Neural cell (in vitro differentiated cells): ENCODE measurements around the gene KDM3B. TPM values are rescaled to one million over a fixed set of nuclear protein-coding genes. Genes with fewer than 3 reads are reported as not detected.

Experiments used
- H2AFZ ChIP-seq: fragments of 200-600, 300-800 bp; sonication (generic), shearing (Covaris generic); 2 replicates; pipeline ENCODE4 v1.6.0; 2014; ENCODE audit warnings: low read depth, mild to moderate bottlenecking, antibody characterized with exemption, low read length, moderate library complexity
- H3F3A ChIP-seq: fragments of 200-600 bp; shearing (Covaris generic); 2 replicates; pipeline ENCODE4 v1.6.1; 2016; ENCODE audit warnings: mild to moderate bottlenecking, moderate library complexity, mixed read lengths, antibody characterized with exemption, low read length; ENCODE audit not compliant: insufficient read depth, poor library complexity, severe bottlenecking
- H3K27ac ChIP-seq: fragments of 200-600, 300-800 bp; sonication (generic), shearing (Covaris generic); 2 replicates; pipeline ENCODE4 v1.5.1; 2014; ENCODE audit warnings: mild to moderate bottlenecking, low read length, moderate library complexity
- H3K27me3 ChIP-seq: fragments of 300-800, 200-600 bp; sonication (generic), shearing (Covaris generic); 2 replicates; pipeline ENCODE4 v1.6.0; 2014; ENCODE audit warnings: mild to moderate bottlenecking, low read depth, low read length, moderate library complexity; ENCODE audit not compliant: insufficient read depth
- H3K36me3 ChIP-seq: fragments of 300-800, 200-600 bp; sonication (generic), shearing (Covaris generic); 2 replicates; pipeline ENCODE4 v1.5.1; 2014; ENCODE audit warnings: mild to moderate bottlenecking, antibody characterized with exemption, low read length, moderate library complexity; ENCODE audit not compliant: insufficient read depth
- H3K4me2 ChIP-seq: fragments of 300-800, 200-600 bp; sonication (generic), shearing (Covaris generic); 2 replicates; pipeline ENCODE4 v1.6.0; 2014; ENCODE audit warnings: mild to moderate bottlenecking, low read length
- H3K4me3 ChIP-seq: fragments of 300-800, 200-600 bp; sonication (generic), shearing (Covaris generic); 2 replicates; pipeline ENCODE4 v1.5.1; 2014; ENCODE audit warnings: mild to moderate bottlenecking, low read length, moderate library complexity
- H3K79me2 ChIP-seq: fragments of 200-600 bp; shearing (Covaris generic); replicated peaks from 2 replicates; pipeline ENCODE4 v1.6.0; 2014; ENCODE audit warnings: mild to moderate bottlenecking, low read length, moderate library complexity; ENCODE audit not compliant: insufficient read depth
- H3K9ac ChIP-seq: fragments of 300-800, 200-600 bp; sonication (generic), shearing (Covaris generic); 2 replicates; pipeline ENCODE4 v1.6.1; 2016; ENCODE audit warnings: mild to moderate bottlenecking, low read length, mixed read lengths
- H3K9me2 ChIP-seq: fragments of 200-600 bp; shearing (Covaris generic); 2 replicates; pipeline ENCODE4 v1.6.1; 2016; ENCODE audit warnings: mild to moderate bottlenecking, low read length, mixed read lengths; ENCODE audit not compliant: insufficient read depth
- H3K9me3 ChIP-seq: fragments of 200-600, 300-800 bp; sonication (generic), shearing (Covaris generic); 2 replicates; pipeline ENCODE4 v1.6.1; 2016; ENCODE audit warnings: mild to moderate bottlenecking, mixed run types, low read length, moderate library complexity, mixed read lengths
- H4K20me1 ChIP-seq: fragments of 200-600 bp; shearing (Covaris generic); 2 replicates; pipeline ENCODE4 v1.6.1; 2016; ENCODE audit warnings: mild to moderate bottlenecking, mixed run types; ENCODE audit not compliant: insufficient read depth
- CTCF ChIP-seq: fragments of 450-650 bp; IDR thresholded peaks from 2 replicates; pipeline ENCODE4 v1.5.1; 2014; ENCODE audit warnings: antibody characterized with exemption, mild to moderate bottlenecking, moderate library complexity; ENCODE audit not compliant: poor library complexity, severe bottlenecking
- EP300 ChIP-seq: fragments of 450-650 bp; conservative IDR thresholded peaks from 2 replicates; pipeline ENCODE4 v1.6.1; 2014; ENCODE audit warnings: antibody characterized with exemption, mild to moderate bottlenecking, moderate library complexity; ENCODE audit not compliant: poor library complexity, severe bottlenecking
- EZH2 ChIP-seq: fragments of 200-600, 300-800 bp; shearing (Covaris generic), sonication (generic); IDR thresholded peaks from 2 replicates; pipeline ENCODE4 v1.6.1; 2014; ENCODE audit warnings: antibody characterized with exemption, low read length, borderline replicate concordance, mild to moderate bottlenecking; ENCODE audit not compliant: insufficient read depth, poor library complexity, severe bottlenecking
- RAD21 ChIP-seq: fragments of 450-650 bp; conservative IDR thresholded peaks from 2 replicates; pipeline ENCODE4 v1.6.1; 2014; ENCODE audit warnings: antibody characterized with exemption, mild to moderate bottlenecking, moderate library complexity
- REST ChIP-seq: IDR thresholded peaks from 2 replicates; pipeline ENCODE4 v1.6.1; 2012; ENCODE audit warnings: borderline replicate concordance
- TAF1 ChIP-seq: IDR thresholded peaks from 2 replicates; pipeline ENCODE4 v1.6.1; 2012; ENCODE audit warnings: low read depth
- polyA plus RNA-seq: library from polyadenylated mRNA; depleted of rRNA; stranded (reverse); fragments of >200 nt; gene quantifications from 2 replicates; pipeline ENCODE4 v1.2.3, GENCODE V29; 2014

The KDM3B gene
- polyA plus RNA-seq, 1 donor from 2014 or later: 58.7 TPM

GRCh38 chr5:138450971-138451370, 98.5 kb downstream of the KDM3B start:
- no peaks in the 10 kb centered on the region for H3K9me2 ChIP-seq
- TF ChIP-seq TAF1: no peak
- TF ChIP-seq EZH2: no peak
- H3K27ac ChIP-seq: no peak overlapping the region
- H3K9me3 ChIP-seq: no peaks in the 10 kb centered on the region
- no peaks in the 10 kb centered on the region for H3K79me2 ChIP-seq
- H2AFZ ChIP-seq: no peak overlapping the region
- H3K4me3 ChIP-seq: no peak overlapping the region
- H3K27me3 ChIP-seq: no peaks in the 10 kb centered on the region
- peaks cover 3% of the 10 kb centered on the region for H3F3A ChIP-seq
- H3K4me2 ChIP-seq: no peak overlapping the region
- H3K9ac ChIP-seq: no peak overlapping the region
- H3K36me3 ChIP-seq: no peaks in the 10 kb centered on the region
- no peaks in the 10 kb centered on the region for H4K20me1 ChIP-seq

GRCh38 chr5:138452720-138453119, 100.2 kb downstream of the KDM3B start:
- peaks cover 3% of the 10 kb centered on the region for H3F3A ChIP-seq
- H3K79me2 ChIP-seq: no peaks in the 10 kb centered on the region
- no peak for TF ChIP-seq CTCF
- TF ChIP-seq EP300: no peak
- TF ChIP-seq EZH2: no peak
- TF ChIP-seq RAD21: no peak
- H3K4me2 ChIP-seq: no peak overlapping the region
- H3K36me3 ChIP-seq: no peaks in the 10 kb centered on the region
- no peak overlapping the region for H2AFZ ChIP-seq
- no peaks in the 10 kb centered on the region for H3K27me3 ChIP-seq
- no peaks in the 10 kb centered on the region for H4K20me1 ChIP-seq
- H3K9me2 ChIP-seq: no peaks in the 10 kb centered on the region
- H3K9me3 ChIP-seq: no peaks in the 10 kb centered on the region
- no peak overlapping the region for H3K4me3 ChIP-seq
- no peak overlapping the region for H3K9ac ChIP-seq
- no peak overlapping the region for H3K27ac ChIP-seq

- Histone ChIP-seq H4K20me1 (no peaks in the 10 kb centered on the region), H3K4me3 (no peak overlapping the region), H3F3A (peaks cover 2% of the 10 kb centered on the region), H3K4me2 (no peak overlapping the region), H3K9ac (no peak overlapping the region), H3K79me2 (no peaks in the 10 kb centered on the region), H2AFZ (no peak overlapping the region), H3K27ac (no peak overlapping the region), H3K9me3 (no peaks in the 10 kb centered on the region), H3K9me2 (no peaks in the 10 kb centered on the region), H3K27me3 (no peaks in the 10 kb centered on the region), H3K36me3 (no peaks in the 10 kb centered on the region)
- TF ChIP-seq REST (no peak), EP300 (no peak), RAD21 (no peak), TAF1 (no peak)
Observed at GRCh38 chr5:138453590-138453989, 101.1 kb downstream of the KDM3B start.
